CD4-positive, alpha-beta memory T cell (primary cell): ENCODE data around the gene CLEC18B. TPM values are rescaled to one million over a fixed set of nuclear protein-coding genes. Genes with fewer than 3 reads are reported as not detected.
"Not testable (repeated sequence)": the region's sequence is repeated elsewhere in the genome, so short reads cannot be mapped to it uniquely, and the experiment has no call there.

Experiments
- CTCF ChIA-PET: fragments of 350-600 bp; sonication (Branson Sonifier 250); formaldehyde crosslinking; loops from one replicate; lab custom pipeline; 2021; ENCODE audit warnings: inconsistent platforms; ENCODE audit not compliant: partially characterized antibody; lab: Charles Lee
- POLR2A ChIA-PET: fragments of 350-600 bp; sonication (Branson Sonifier 250); formaldehyde crosslinking; loops from one replicate; lab custom pipeline; 2021; ENCODE audit not compliant: partially characterized antibody; lab: Charles Lee
- DNase-seq, 5 donors: peaks; one replicate each; pipeline versions ENCODE4 v3.0.0 to v3.0.0-alpha.2; 2020 to 2022; ENCODE audit warnings: mixed read lengths in 1 of 5
- H3K27ac ChIP-seq: one replicate; pipeline ENCODE4 v1.7.0; 2013; ENCODE audit warnings: low read depth, low read length
- H3K27me3 ChIP-seq: 2 replicates; pipeline ENCODE4 v1.7.0; 2013; ENCODE audit warnings: mild to moderate bottlenecking, low read length, moderate library complexity; ENCODE audit not compliant: insufficient read depth
- H3K36me3 ChIP-seq: 2 replicates; pipeline ENCODE4 v1.7.0; 2013; ENCODE audit warnings: mild to moderate bottlenecking, low read length, moderate library complexity; ENCODE audit not compliant: insufficient read depth
- H3K4me1 ChIP-seq: 2 replicates; pipeline ENCODE4 v1.7.0; 2013; ENCODE audit warnings: mild to moderate bottlenecking, low read length, moderate library complexity; ENCODE audit not compliant: insufficient read depth
- H3K4me3 ChIP-seq, 2 donors: one replicate each; pipeline ENCODE4 v1.7.0; 2013; ENCODE audit warnings: low read length in 2 of 2, mild to moderate bottlenecking in 1 of 2
- H3K9me3 ChIP-seq, 2 donors: one replicate each; pipeline ENCODE4 v1.7.0; 2013; ENCODE audit warnings: low read length in 2 of 2, control low read depth in 1 of 2; ENCODE audit not compliant: control insufficient read depth in 1 of 2
- H3K27ac Mint-ChIP-seq, 7 donors: one replicate each; pipeline ENCODE4 v1.8.0; 2020 to 2021; ENCODE audit warnings: mixed read lengths in 7 of 7, mild to moderate bottlenecking in 6 of 7, inconsistent platforms in 3 of 7, moderate library complexity in 3 of 7
- H3K27me3 Mint-ChIP-seq, 2 donors: one replicate each; pipeline ENCODE4 v1.8.0; 2020 to 2021; ENCODE audit warnings: mixed read lengths in 2 of 2
- H3K36me3 Mint-ChIP-seq, 2 donors: one replicate each; pipeline ENCODE4 v1.8.0; 2020 to 2021; ENCODE audit warnings: mixed read lengths in 2 of 2, inconsistent platforms in 1 of 2, mild to moderate bottlenecking in 1 of 2
- H3K4me1 Mint-ChIP-seq, 4 donors: one replicate each; pipeline ENCODE4 v1.8.0; 2020 to 2021; ENCODE audit warnings: mixed read lengths in 4 of 4, mild to moderate bottlenecking in 1 of 4
- H3K4me3 Mint-ChIP-seq, 8 donors: one replicate each; pipeline ENCODE4 v1.8.0; 2020 to 2021; ENCODE audit warnings: mixed read lengths in 8 of 8, mild to moderate bottlenecking in 7 of 8, moderate library complexity in 6 of 8, inconsistent platforms in 3 of 8
- H3K9me3 Mint-ChIP-seq, 8 donors: one replicate each; pipeline ENCODE4 v1.8.0; 2020 to 2021; ENCODE audit warnings: mixed read lengths in 8 of 8, mild to moderate bottlenecking in 5 of 8, inconsistent platforms in 3 of 8, moderate library complexity in 1 of 8
- intact Hi-C: fragments of 100-400 bp; cut with micrococcal nuclease; formaldehyde crosslinking; loops from one replicate; pipeline ENCODE4 v1.15.1; 2023
- polyA plus RNA-seq, 2 donors: library from polyadenylated mRNA; unstranded; fragments of 300-500 nt; fragmentation: Illumina TruSeq; gene quantifications; one replicate each; pipeline ENCODE4 v1.2.3, GENCODE V29; 2021
- total RNA-seq, 2 experiments: library from RNA; stranded (reverse); gene quantifications; one replicate each; pipeline ENCODE4 v1.2.3, GENCODE V29; 2021

CLEC18B gene
- total and polyA plus RNA-seq, 4 experiments from 2014 or later = 1.3 to 3.1 TPM; not detected in 2

- POLR2A ChIA-PET, H3K27ac ChIP-seq, H3K4me3 ChIP-seq, H3K27me3 ChIP-seq, H3K9me3 ChIP-seq, H3K27me3 Mint-ChIP-seq, H3K27ac Mint-ChIP-seq, H3K9me3 Mint-ChIP-seq, H3K4me1 ChIP-seq, CTCF ChIA-PET, DNase-seq, intact Hi-C loops, H3K4me1 Mint-ChIP-seq, H3K36me3 Mint-ChIP-seq, H3K4me3 Mint-ChIP-seq, H3K36me3 ChIP-seq: not testable (repeated sequence)
Measured at GRCh38 chr16:74412138-74412774, 9.0 kb downstream of the CLEC18B start.

- H3K27me3 Mint-ChIP-seq, H3K27me3 ChIP-seq, POLR2A ChIA-PET, H3K4me1 Mint-ChIP-seq, DNase-seq, H3K4me3 ChIP-seq, intact Hi-C loops, CTCF ChIA-PET, H3K4me3 Mint-ChIP-seq, H3K27ac ChIP-seq, H3K4me1 ChIP-seq, H3K9me3 Mint-ChIP-seq, H3K27ac Mint-ChIP-seq, H3K36me3 Mint-ChIP-seq, H3K36me3 ChIP-seq, H3K9me3 ChIP-seq: not testable (repeated sequence)
Measured at GRCh38 chr16:74410981-74411380, 10.3 kb downstream of the CLEC18B start.

- H3K27me3 ChIP-seq, H3K4me3 ChIP-seq, DNase-seq, H3K27me3 Mint-ChIP-seq, H3K4me1 ChIP-seq, POLR2A ChIA-PET, H3K4me1 Mint-ChIP-seq, H3K36me3 ChIP-seq, CTCF ChIA-PET, H3K4me3 Mint-ChIP-seq, H3K9me3 Mint-ChIP-seq, H3K9me3 ChIP-seq, H3K27ac ChIP-seq, H3K36me3 Mint-ChIP-seq, intact Hi-C loops: not testable (repeated sequence)
- H3K27ac Mint-ChIP-seq = peak overlapping the region in 1 of 7 donors; percentile 85
Measured at GRCh38 chr16:74410057-74410957, 11.0 kb downstream of the CLEC18B start.

GRCh38 chr16:74409185-74409981 is 11.9 kb downstream of the CLEC18B start:
- H3K36me3 ChIP-seq, H3K27me3 ChIP-seq, H3K27me3 Mint-ChIP-seq, H3K9me3 Mint-ChIP-seq, H3K27ac Mint-ChIP-seq, H3K4me1 ChIP-seq, CTCF ChIA-PET, H3K4me3 Mint-ChIP-seq, H3K36me3 Mint-ChIP-seq, H3K27ac ChIP-seq, DNase-seq, H3K4me3 ChIP-seq, H3K4me1 Mint-ChIP-seq, H3K9me3 ChIP-seq, POLR2A ChIA-PET, intact Hi-C loops: not testable (repeated sequence)

- H3K27me3 ChIP-seq, H3K36me3 Mint-ChIP-seq, H3K4me3 Mint-ChIP-seq, H3K27ac ChIP-seq, intact Hi-C loops, H3K36me3 ChIP-seq, H3K4me3 ChIP-seq, H3K4me1 Mint-ChIP-seq, H3K27ac Mint-ChIP-seq, POLR2A ChIA-PET, H3K4me1 ChIP-seq, H3K9me3 Mint-ChIP-seq, CTCF ChIA-PET, H3K9me3 ChIP-seq, DNase-seq, H3K27me3 Mint-ChIP-seq: not testable (repeated sequence)
Measured at GRCh38 chr16:74407362-74407705, 13.9 kb downstream of the CLEC18B start.

GRCh38 chr16:74406600-74407361 is 14.5 kb downstream of the CLEC18B start:
- H3K27ac ChIP-seq, intact Hi-C loops, H3K27me3 ChIP-seq, H3K9me3 ChIP-seq, POLR2A ChIA-PET, H3K36me3 Mint-ChIP-seq, CTCF ChIA-PET, H3K4me3 ChIP-seq, H3K4me3 Mint-ChIP-seq, H3K36me3 ChIP-seq, DNase-seq, H3K27me3 Mint-ChIP-seq, H3K4me1 Mint-ChIP-seq, H3K4me1 ChIP-seq, H3K9me3 Mint-ChIP-seq, H3K27ac Mint-ChIP-seq: not testable (repeated sequence)
